ENCODE results near the gene POLE2. TPM values are rescaled to one million over a fixed set of nuclear protein-coding genes. Genes with fewer than 3 reads are reported as not detected.

The POLE2 gene
- total RNA-seq, 1 donor from 2014 or later, result 1.8 TPM

DNA sequence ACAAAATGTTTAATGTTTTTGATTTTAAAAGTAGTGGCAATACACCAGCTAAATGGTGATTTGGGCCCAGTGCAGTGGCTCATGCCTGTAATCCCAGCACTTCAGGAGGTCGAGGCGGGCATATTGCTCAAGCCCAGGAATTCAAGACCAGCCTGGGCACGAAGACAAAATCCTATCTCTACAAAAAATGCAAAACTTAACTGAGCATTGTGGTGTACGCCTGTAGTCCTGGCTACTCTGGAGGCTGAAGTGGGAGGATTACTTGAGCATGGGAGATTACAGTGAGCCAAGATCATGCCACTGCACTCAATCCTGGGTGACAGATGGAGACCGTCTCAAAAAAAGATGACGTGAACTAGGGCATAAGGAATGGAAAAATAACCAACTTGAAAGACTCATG, 72.2 kb downstream of the POLE2 start:
- Histone ChIP-seq H3K4me3 (ENCODE audit: low read depth, low read length) (no peak overlapping the region), H3K36me3 (ENCODE audit: control insufficient read depth, insufficient read depth, low read length) (no peaks in the 10 kb centered on the region), H3K27me3 (ENCODE audit: control insufficient read depth, insufficient read depth, low read length) (no peaks in the 10 kb centered on the region)
- peak; percentile 69 for DNase-seq (ENCODE audit: low read depth)
- no peak for FAIRE-seq
- TF ChIP-seq, protein P1, sequence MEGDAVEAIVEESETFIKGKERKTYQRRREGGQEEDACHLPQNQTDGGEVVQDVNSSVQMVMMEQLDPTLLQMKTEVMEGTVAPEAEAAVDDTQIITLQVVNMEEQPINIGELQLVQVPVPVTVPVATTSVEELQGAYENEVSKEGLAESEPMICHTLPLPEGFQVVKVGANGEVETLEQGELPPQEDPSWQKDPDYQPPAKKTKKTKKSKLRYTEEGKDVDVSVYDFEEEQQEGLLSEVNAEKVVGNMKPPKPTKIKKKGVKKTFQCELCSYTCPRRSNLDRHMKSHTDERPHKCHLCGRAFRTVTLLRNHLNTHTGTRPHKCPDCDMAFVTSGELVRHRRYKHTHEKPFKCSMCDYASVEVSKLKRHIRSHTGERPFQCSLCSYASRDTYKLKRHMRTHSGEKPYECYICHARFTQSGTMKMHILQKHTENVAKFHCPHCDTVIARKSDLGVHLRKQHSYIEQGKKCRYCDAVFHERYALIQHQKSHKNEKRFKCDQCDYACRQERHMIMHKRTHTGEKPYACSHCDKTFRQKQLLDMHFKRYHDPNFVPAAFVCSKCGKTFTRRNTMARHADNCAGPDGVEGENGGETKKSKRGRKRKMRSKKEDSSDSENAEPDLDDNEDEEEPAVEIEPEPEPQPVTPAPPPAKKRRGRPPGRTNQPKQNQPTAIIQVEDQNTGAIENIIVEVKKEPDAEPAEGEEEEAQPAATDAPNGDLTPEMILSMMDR (IDR thresholded peaks at IDR 0.05; ENCODE audit: insufficient read depth, low read length, severe bottlenecking), result no peak

DNA sequence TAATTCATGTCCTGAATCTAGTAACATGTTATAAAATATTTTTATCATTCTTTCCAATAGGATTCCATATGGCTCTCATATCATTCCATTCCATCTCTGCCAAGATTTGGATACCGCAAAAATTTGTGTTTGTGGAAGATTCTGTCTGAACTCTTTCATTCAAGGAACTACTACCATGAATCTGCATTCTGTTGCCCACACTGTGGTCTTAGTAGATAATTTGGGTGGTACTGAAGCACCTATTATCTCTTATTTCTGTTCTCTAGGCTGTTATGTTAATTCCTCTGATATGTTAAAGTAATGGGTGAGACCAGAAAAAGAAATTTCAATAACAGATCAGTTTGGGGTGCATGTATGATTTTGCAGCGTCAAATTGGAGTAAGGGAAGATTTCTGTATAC, 73.8 kb downstream of the POLE2 start:
- DNase-seq (ENCODE audit: low read depth) (no peak), FAIRE-seq (no peak)
- H3K27me3 ChIP-seq (ENCODE audit: control insufficient read depth, insufficient read depth, low read length), result no peaks in the 10 kb centered on the region
- no peak overlapping the region for H3K4me3 ChIP-seq (ENCODE audit: low read depth, low read length)
- no peaks in the 10 kb centered on the region for H3K36me3 ChIP-seq (ENCODE audit: control insufficient read depth, insufficient read depth, low read length)
- TF ChIP-seq, protein P1 (IDR thresholded peaks at IDR 0.05; ENCODE audit: insufficient read depth, low read length, severe bottlenecking), result no peak

DNA sequence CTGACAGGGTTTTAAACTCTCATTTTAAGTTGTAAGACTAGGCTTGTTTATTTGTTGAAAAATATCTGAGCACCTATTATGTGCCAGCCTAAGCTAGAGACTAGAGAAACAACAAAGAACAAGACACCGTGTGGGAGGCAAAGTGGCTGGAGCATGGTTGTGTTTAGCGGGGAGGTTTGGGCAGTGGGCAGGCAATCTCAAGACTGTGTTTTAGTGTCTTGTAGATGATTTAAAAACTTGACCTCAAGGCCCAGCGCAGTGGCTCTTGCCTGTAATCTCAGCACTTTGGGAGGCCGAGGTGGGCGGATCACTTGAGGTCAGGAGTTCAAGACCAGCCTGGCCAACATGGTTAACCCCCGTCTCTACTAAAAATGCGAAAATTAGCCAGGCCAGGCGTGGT, 75.3 kb downstream of the POLE2 start:
- DNase-seq (ENCODE audit: low read depth) (no peak), FAIRE-seq (no peak)
- no peaks in the 10 kb centered on the region for H3K27me3 ChIP-seq (ENCODE audit: control insufficient read depth, insufficient read depth, low read length)
- H3K4me3 ChIP-seq (ENCODE audit: low read depth, low read length), result no peak overlapping the region
- TF ChIP-seq, protein P1 (IDR thresholded peaks at IDR 0.05; ENCODE audit: insufficient read depth, low read length, severe bottlenecking), result no peak
- no peaks in the 10 kb centered on the region for H3K36me3 ChIP-seq (ENCODE audit: control insufficient read depth, insufficient read depth, low read length)

DNA sequence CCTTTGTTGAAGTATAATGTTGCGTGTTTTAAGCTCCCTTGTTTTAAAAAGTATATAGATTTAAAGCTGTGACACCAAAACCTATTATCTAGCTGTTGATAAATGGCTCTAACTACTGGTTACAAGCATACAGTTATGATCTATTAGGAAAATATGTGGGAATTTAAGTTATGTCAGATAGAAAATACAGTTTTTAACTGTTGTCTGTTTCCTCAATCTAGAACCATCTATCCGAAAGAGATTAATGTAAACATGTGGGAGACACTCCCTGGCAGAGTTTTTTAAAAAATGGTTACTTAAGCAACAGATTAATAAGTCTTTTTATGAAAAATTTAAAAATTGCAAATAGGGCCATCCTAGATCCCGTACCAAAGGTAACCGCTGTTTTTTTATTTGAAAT, 75.8 kb downstream of the POLE2 start:
- Histone ChIP-seq H3K27me3 (ENCODE audit: control insufficient read depth, insufficient read depth, low read length) (no peaks in the 10 kb centered on the region), H3K36me3 (ENCODE audit: control insufficient read depth, insufficient read depth, low read length) (no peaks in the 10 kb centered on the region), H3K4me3 (ENCODE audit: low read depth, low read length) (no peak overlapping the region)
- TF ChIP-seq, protein P1 (IDR thresholded peaks at IDR 0.05; ENCODE audit: insufficient read depth, low read length, severe bottlenecking), result no peak
- FAIRE-seq (no peak), DNase-seq (ENCODE audit: low read depth) (no peak)

DNA sequence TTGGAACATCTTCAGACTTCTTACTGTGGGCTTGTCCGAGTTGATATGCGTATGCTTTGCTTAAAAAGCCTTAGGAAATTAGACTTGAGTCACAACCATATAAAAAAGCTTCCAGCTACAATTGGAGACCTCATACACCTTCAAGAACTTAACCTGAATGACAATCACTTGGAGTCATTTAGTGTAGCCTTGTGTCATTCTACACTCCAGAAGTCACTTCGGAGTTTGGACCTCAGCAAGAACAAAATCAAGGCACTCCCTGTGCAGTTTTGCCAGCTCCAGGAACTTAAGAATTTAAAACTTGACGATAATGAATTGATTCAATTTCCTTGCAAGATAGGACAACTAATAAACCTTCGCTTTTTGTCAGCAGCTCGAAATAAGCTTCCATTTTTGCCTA, 80.4 kb downstream of the POLE2 start:
- no peak for DNase-seq (ENCODE audit: low read depth)
- TF ChIP-seq, protein P1 (IDR thresholded peaks at IDR 0.05; ENCODE audit: insufficient read depth, low read length, severe bottlenecking), result no peak
- H3K36me3 ChIP-seq (ENCODE audit: control insufficient read depth, insufficient read depth, low read length), result no peaks in the 10 kb centered on the region
- H3K4me3 ChIP-seq (ENCODE audit: low read depth, low read length), result no peak overlapping the region
- no peak for FAIRE-seq
- H3K27me3 ChIP-seq (ENCODE audit: control insufficient read depth, insufficient read depth, low read length), result no peaks in the 10 kb centered on the region

DNA sequence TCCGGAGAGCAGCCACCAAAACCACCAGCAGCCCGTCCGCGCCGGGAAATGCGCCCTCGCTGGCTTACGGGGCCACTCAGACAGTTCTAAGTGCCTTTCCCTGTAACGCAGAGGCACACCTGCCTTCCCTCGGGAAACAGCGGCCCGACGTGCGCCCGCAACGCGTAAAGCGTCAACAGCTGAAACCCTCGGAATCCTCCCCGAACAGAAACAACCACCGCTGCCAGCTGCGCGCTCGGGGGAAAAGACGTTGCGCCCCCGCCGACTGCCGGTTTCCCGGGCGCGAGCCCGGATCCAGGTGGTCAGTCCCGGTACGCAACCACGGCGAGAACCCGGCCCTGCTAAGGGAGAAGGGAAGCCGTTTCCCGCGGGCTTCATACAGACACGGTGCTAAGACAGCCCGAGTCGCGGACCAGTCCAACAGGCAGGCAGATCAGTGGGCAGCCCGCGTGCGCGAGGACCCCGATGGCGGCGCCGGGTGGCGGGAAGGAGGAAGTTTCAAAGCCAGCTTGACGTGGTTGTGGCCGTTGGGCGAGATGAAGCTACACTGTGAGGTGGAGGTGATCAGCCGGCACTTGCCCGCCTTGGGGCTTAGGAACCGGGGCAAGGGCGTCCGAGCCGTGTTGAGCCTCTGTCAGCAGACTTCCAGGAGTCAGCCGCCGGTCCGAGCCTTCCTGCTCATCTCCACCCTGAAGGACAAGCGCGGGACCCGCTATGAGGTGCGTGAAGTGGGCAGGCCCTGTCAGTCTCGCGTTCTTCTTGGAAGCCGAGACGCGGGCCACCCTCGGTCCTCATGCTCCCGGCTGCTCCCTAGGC, 89.3 kb downstream of the POLE2 start, which contains the start of gene LRR1:
Gene LRR1, plus strand, starts transcription at position 456 of the 816 bp plus-strand sequence. Its CDS starts 81 bp downstream, at position 537.
- TF ChIP-seq, protein P1 (IDR thresholded peaks at IDR 0.05; ENCODE audit: insufficient read depth, low read length, severe bottlenecking), result no peak
- peak; percentile 71 for DNase-seq (ENCODE audit: low read depth)
- FAIRE-seq, result no peak

More for the DNA sequence above, 89.3 kb downstream of the POLE2 start, which contains the start of gene LRR1:
- H3K4me3 ChIP-seq (ENCODE audit: low read depth, low read length), result peak within 1 kb of the TSS; percentile 70
- H3K27me3 ChIP-seq (ENCODE audit: control insufficient read depth, insufficient read depth, low read length), result no peaks in the 10 kb centered on the region
- H3K36me3 ChIP-seq (ENCODE audit: control insufficient read depth, insufficient read depth, low read length), result no peaks in the 10 kb centered on the region

Data from bronchial epithelial cell (primary cell).